Activated T-helper 1 cell treated with anti-CD3 and anti-CD28 coated beads, Interleukin-12 subunit alpha, Interleukin-12 subunit beta, Interleukin-2, Interleukin-4 antibody, amounts not matched to agents 30 ng/mL and 10 ng/mL and 1 ng/mL, durations not matched to agents 14 hours and 24 hours and 36 hours (primary cell): Measurements from ENCODE around the gene EDNRB. TPM values are rescaled to one million over a fixed set of nuclear protein-coding genes. Genes with fewer than 3 reads are reported as not detected.

Source experiments
- DNase-seq: peaks from one replicate; pipeline ENCODE4 v3.0.0; 2021; ENCODE audit warnings: low spot score
- H3K27ac Mint-ChIP-seq: one replicate; pipeline ENCODE4 v1.8.0; 2021; ENCODE audit warnings: mild to moderate bottlenecking, mixed read lengths
- H3K27me3 Mint-ChIP-seq: one replicate; pipeline ENCODE4 v1.8.0; 2022; ENCODE audit warnings: mild to moderate bottlenecking, moderate library complexity, mixed read lengths; ENCODE audit not compliant: insufficient read depth
- H3K36me3 Mint-ChIP-seq: one replicate; pipeline ENCODE4 v1.8.0; 2021; ENCODE audit warnings: low read depth, mixed read lengths
- H3K4me1 Mint-ChIP-seq: one replicate; pipeline ENCODE4 v1.8.0; 2021; ENCODE audit warnings: low read depth, mixed read lengths
- H3K4me3 Mint-ChIP-seq: one replicate; pipeline ENCODE4 v1.8.0; 2021; ENCODE audit warnings: mild to moderate bottlenecking, moderate library complexity, mixed read lengths
- H3K9me3 Mint-ChIP-seq: one replicate; pipeline ENCODE4 v1.8.0; 2021; ENCODE audit warnings: mixed read lengths
- intact Hi-C: fragments of 100-400 bp; cut with micrococcal nuclease; formaldehyde crosslinking; loops from one replicate; pipeline ENCODE4 v1.15.1; 2024
- total RNA-seq: library from RNA; stranded (reverse); gene quantifications from 2 replicates; pipeline ENCODE4 v1.2.3, GENCODE V29; 2022

Gene EDNRB
- total RNA-seq, 1 donor from 2014 or later = not detected

GRCh38 chr13:77913003-77913402 is 5.6 kb downstream of the EDNRB start:
- intact Hi-C loops = no loop called here
- DNase-seq = no peak
- Mint-ChIP-seq H3K27me3 (peaks cover 4% of the 10 kb centered on the region), H3K27ac (no peak overlapping the region), H3K9me3 (no peaks in the 10 kb centered on the region), H3K4me1 (no peaks in the 10 kb centered on the region), H3K36me3 (no peaks in the 10 kb centered on the region), H3K4me3 (no peak overlapping the region)

GRCh38 chr13:77911751-77912150 is 6.9 kb downstream of the EDNRB start:
- Mint-ChIP-seq H3K4me1 (no peaks in the 10 kb centered on the region), H3K9me3 (no peaks in the 10 kb centered on the region), H3K27ac (no peak overlapping the region), H3K27me3 (peaks cover 6% of the 10 kb centered on the region), H3K4me3 (no peak overlapping the region), H3K36me3 (no peaks in the 10 kb centered on the region)
- DNase-seq = no peak
- intact Hi-C loops = no loop called here

- Mint-ChIP-seq H3K36me3 (no peaks in the 10 kb centered on the region), H3K4me3 (no peak overlapping the region), H3K27ac (no peak overlapping the region), H3K27me3 (peaks cover 2% of the 10 kb centered on the region), H3K9me3 (no peaks in the 10 kb centered on the region), H3K4me1 (no peaks in the 10 kb centered on the region)
- intact Hi-C loops = no loop called here
- DNase-seq = no peak
Observed at GRCh38 chr13:77909827-77910226, 8.8 kb downstream of the EDNRB start.

- intact Hi-C loops = no loop called here
- no peaks in the 10 kb centered on the region for H3K4me1 Mint-ChIP-seq
- H3K27me3 Mint-ChIP-seq = peaks cover 2% of the 10 kb centered on the region
- no peak for DNase-seq
- H3K9me3 Mint-ChIP-seq = no peaks in the 10 kb centered on the region
- no peak overlapping the region for H3K27ac Mint-ChIP-seq
- H3K36me3 Mint-ChIP-seq = no peaks in the 10 kb centered on the region
- H3K4me3 Mint-ChIP-seq = no peak overlapping the region
Observed at GRCh38 chr13:77908531-77908930, 10.1 kb downstream of the EDNRB start.

GRCh38 chr13:77907666-77908341 is 10.8 kb downstream of the EDNRB start:
- no peak for DNase-seq
- intact Hi-C loops = no loop called here
- no peaks in the 10 kb centered on the region for H3K36me3 Mint-ChIP-seq
- H3K27me3 Mint-ChIP-seq = peaks cover 2% of the 10 kb centered on the region
- no peak overlapping the region for H3K27ac Mint-ChIP-seq
- no peak overlapping the region for H3K4me3 Mint-ChIP-seq
- no peaks in the 10 kb centered on the region for H3K9me3 Mint-ChIP-seq
- H3K4me1 Mint-ChIP-seq = no peaks in the 10 kb centered on the region

- Mint-ChIP-seq H3K4me3 (no peak overlapping the region), H3K4me1 (no peaks in the 10 kb centered on the region), H3K27me3 (peaks cover 2% of the 10 kb centered on the region), H3K27ac (no peak overlapping the region), H3K36me3 (no peaks in the 10 kb centered on the region), H3K9me3 (no peaks in the 10 kb centered on the region)
- no peak for DNase-seq
- intact Hi-C loops = no loop called here
Observed at GRCh38 chr13:77904031-77904430, 14.6 kb downstream of the EDNRB start.

- no peak overlapping the region for H3K27ac Mint-ChIP-seq
- intact Hi-C loops = no loop called here
- no peaks in the 10 kb centered on the region for H3K9me3 Mint-ChIP-seq
- no peaks in the 10 kb centered on the region for H3K36me3 Mint-ChIP-seq
- H3K4me3 Mint-ChIP-seq = no peak overlapping the region
- peaks cover 2% of the 10 kb centered on the region for H3K27me3 Mint-ChIP-seq
- no peak for DNase-seq
- H3K4me1 Mint-ChIP-seq = no peaks in the 10 kb centered on the region
Observed at GRCh38 chr13:77903435-77903834, 15.2 kb downstream of the EDNRB start.

GRCh38 chr13:77902319-77902963 is 16.2 kb downstream of the EDNRB start:
- no peak overlapping the region for H3K27ac Mint-ChIP-seq
- H3K9me3 Mint-ChIP-seq = no peaks in the 10 kb centered on the region
- no peak overlapping the region for H3K4me3 Mint-ChIP-seq
- H3K36me3 Mint-ChIP-seq = no peaks in the 10 kb centered on the region
- no peak for DNase-seq
- intact Hi-C loops = no loop called here
- H3K27me3 Mint-ChIP-seq = no peaks in the 10 kb centered on the region
- H3K4me1 Mint-ChIP-seq = no peaks in the 10 kb centered on the region

GRCh38 chr13:77898097-77898496 is 20.5 kb downstream of the EDNRB start:
- intact Hi-C loops = no loop called here
- Mint-ChIP-seq H3K27ac (no peak overlapping the region), H3K4me1 (no peaks in the 10 kb centered on the region), H3K4me3 (no peak overlapping the region), H3K27me3 (no peaks in the 10 kb centered on the region), H3K9me3 (no peaks in the 10 kb centered on the region), H3K36me3 (no peaks in the 10 kb centered on the region)
- no peak for DNase-seq

GRCh38 chr13:77896977-77897376 is 21.7 kb downstream of the EDNRB start:
- Mint-ChIP-seq H3K36me3 (no peaks in the 10 kb centered on the region), H3K27ac (no peak overlapping the region), H3K27me3 (no peaks in the 10 kb centered on the region), H3K4me3 (no peak overlapping the region), H3K9me3 (no peaks in the 10 kb centered on the region), H3K4me1 (no peaks in the 10 kb centered on the region)
- intact Hi-C loops = no loop called here
- no peak for DNase-seq

GRCh38 chr13:77896536-77896935 is 22.1 kb downstream of the EDNRB start:
- Mint-ChIP-seq H3K36me3 (no peaks in the 10 kb centered on the region), H3K27me3 (no peaks in the 10 kb centered on the region), H3K27ac (no peak overlapping the region), H3K4me3 (no peak overlapping the region), H3K9me3 (no peaks in the 10 kb centered on the region), H3K4me1 (no peaks in the 10 kb centered on the region)
- no peak for DNase-seq
- intact Hi-C loops = no loop called here

- no peaks in the 10 kb centered on the region for H3K27me3 Mint-ChIP-seq
- H3K9me3 Mint-ChIP-seq = no peaks in the 10 kb centered on the region
- no peak for DNase-seq
- no peaks in the 10 kb centered on the region for H3K4me1 Mint-ChIP-seq
- no peak overlapping the region for H3K27ac Mint-ChIP-seq
- no peaks in the 10 kb centered on the region for H3K36me3 Mint-ChIP-seq
- intact Hi-C loops = no loop called here
- H3K4me3 Mint-ChIP-seq = no peak overlapping the region
Observed at GRCh38 chr13:77894743-77895142, 23.9 kb downstream of the EDNRB start.

GRCh38 chr13:77893066-77893465 is 25.6 kb downstream of the EDNRB start:
- Mint-ChIP-seq H3K36me3 (no peaks in the 10 kb centered on the region), H3K9me3 (no peaks in the 10 kb centered on the region), H3K4me3 (no peak overlapping the region), H3K4me1 (no peaks in the 10 kb centered on the region), H3K27ac (no peak overlapping the region), H3K27me3 (no peaks in the 10 kb centered on the region)
- no peak for DNase-seq
- intact Hi-C loops = no loop called here

- Mint-ChIP-seq H3K4me3 (no peak overlapping the region), H3K36me3 (no peaks in the 10 kb centered on the region), H3K9me3 (no peaks in the 10 kb centered on the region), H3K4me1 (no peaks in the 10 kb centered on the region), H3K27me3 (no peaks in the 10 kb centered on the region), H3K27ac (no peak overlapping the region)
- no peak for DNase-seq
- intact Hi-C loops = no loop called here
Observed at GRCh38 chr13:77892491-77892890, 26.1 kb downstream of the EDNRB start.
